PC-9 (cell line): Measurements from ENCODE around the gene TES. TPM values are rescaled to one million over a fixed set of nuclear protein-coding genes. Genes with fewer than 3 reads are reported as not detected.

Experiments used
- BruUV-seq: library from RNA; stranded (reverse); fragments of 400-500 nt; replicated peaks from 2 replicates; lab custom pipeline; 2021; lab: Mats Ljungman, UMichigan
- CTCF ChIA-PET: fragments of 300-600 bp; sonication (Branson Sonifier 250); formaldehyde crosslinking; loops from one replicate; lab custom pipeline; 2022; ENCODE audit warnings: antibody characterized with exemption; lab: Charles Lee
- POLR2A ChIA-PET: fragments of 300-600 bp; sonication (Branson Sonifier 250); formaldehyde crosslinking; loops from one replicate; lab custom pipeline; 2022; ENCODE audit warnings: antibody characterized with exemption; ENCODE audit not compliant: unreplicated experiment; lab: Charles Lee
- DNase-seq, 2 experiments: peaks; one replicate each; pipeline versions ENCODE4 v3.0.0 to v3.0.0-alpha.2; 2015 to 2022; ENCODE audit warnings: mixed read lengths in 1 of 2
- H2AFZ ChIP-seq: fragments of 200-600 bp; sonication (generic); 2 replicates; pipeline ENCODE4 v1.8.1; 2017; ENCODE audit warnings: antibody characterized with exemption
- H3F3A ChIP-seq: fragments of 200-600 bp; sonication (generic); 2 replicates; pipeline ENCODE4 v1.8.1; 2017; ENCODE audit warnings: antibody characterized with exemption, mild to moderate bottlenecking, low read depth; ENCODE audit not compliant: insufficient read depth
- H3K27ac ChIP-seq: fragments of 200-600 bp; sonication (generic); 2 replicates; pipeline ENCODE4 v1.6.1; 2016; ENCODE audit warnings: mixed run types
- H3K27me3 ChIP-seq: fragments of 200-600 bp; sonication (generic); 2 replicates; pipeline ENCODE4 v1.6.1; 2016; ENCODE audit warnings: low read depth, mixed run types; ENCODE audit not compliant: insufficient read depth
- H3K36me3 ChIP-seq: fragments of 200-600 bp; sonication (generic); 2 replicates; pipeline ENCODE4 v1.6.1; 2016; ENCODE audit warnings: low read depth, mixed run types
- H3K4me1 ChIP-seq: fragments of 200-600 bp; sonication (generic); replicated peaks from 2 replicates; pipeline ENCODE4 v1.6.1; 2016; ENCODE audit warnings: mixed run types; ENCODE audit not compliant: insufficient read depth
- H3K4me2 ChIP-seq: fragments of 200-600 bp; sonication (generic); 2 replicates; pipeline ENCODE4 v1.6.1; 2017; ENCODE audit warnings: mixed run types
- H3K4me3 ChIP-seq: fragments of 200-600 bp; sonication (generic); 2 replicates; pipeline ENCODE4 v1.6.1; 2016; ENCODE audit warnings: mixed run types
- H3K79me2 ChIP-seq: fragments of 200-600 bp; sonication (generic); 2 replicates; pipeline ENCODE4 v1.6.1; 2017; ENCODE audit warnings: low read depth, mixed run types
- H3K9me2 ChIP-seq: fragments of 200-600 bp; sonication (generic); 2 replicates; pipeline ENCODE4 v1.8.1; 2017; ENCODE audit warnings: mild to moderate bottlenecking; ENCODE audit not compliant: insufficient read depth
- H3K9me3 ChIP-seq: fragments of 200-600 bp; sonication (generic); 2 replicates; pipeline ENCODE4 v1.8.1; 2016; ENCODE audit warnings: low read depth; ENCODE audit not compliant: insufficient read depth
- H4K20me1 ChIP-seq: fragments of 200-600 bp; sonication (generic); 2 replicates; pipeline ENCODE4 v1.8.1; 2017; ENCODE audit not compliant: insufficient read depth
- EZH2 ChIP-seq: fragments of 200-600 bp; sonication (generic); IDR thresholded peaks from 2 replicates; pipeline ENCODE4 v1.8.0; 2017; ENCODE audit warnings: antibody characterized with exemption, low read depth
- intact Hi-C: fragments of 100-400 bp; cut with micrococcal nuclease; formaldehyde crosslinking; loops from one replicate; pipeline ENCODE4 v1.10.0; 2022; ENCODE audit not compliant: unreplicated experiment
- total RNA-seq: library from RNA; stranded (reverse); gene quantifications from 2 replicates; pipeline ENCODE4 v1.2.3, GENCODE V29; 2021
- TF ChIP-seq, protein P1 (sequence below): fragments of 200-600 bp; sonication (generic); conservative IDR thresholded peaks from 2 replicates; pipeline ENCODE4 v1.6.1; 2017; ENCODE audit warnings: mixed run types, antibody characterized with exemption, mild to moderate bottlenecking, moderate library complexity

TES gene
- total RNA-seq, 1 experiment from 2014 or later, result 210 TPM

DNA sequence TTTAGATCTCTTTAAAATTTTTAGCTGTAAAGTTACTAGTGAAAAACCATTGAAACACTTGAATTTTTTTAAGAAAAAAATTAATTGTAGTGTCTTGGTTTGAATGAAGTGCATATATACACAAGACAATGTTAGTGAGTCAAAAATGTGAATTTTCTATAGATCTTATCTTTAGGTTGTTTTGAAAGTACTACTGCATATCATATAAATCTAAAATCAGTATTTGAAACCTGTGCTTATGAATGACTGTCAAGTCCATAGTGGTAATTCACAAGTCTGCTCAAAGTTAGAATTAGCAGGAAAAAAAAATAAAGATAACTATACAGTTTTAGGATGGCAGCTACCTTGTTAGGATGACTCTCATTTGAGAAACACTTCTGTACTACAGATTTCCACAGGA lies 25.0 kb downstream of the TES start:
- Histone ChIP-seq H3K36me3 (peaks cover 19% of the 10 kb centered on the region; the same call in 1 of the 2 replicates), H3K27ac (peak overlapping the region; percentile 23; the same call in 1 of the 2 replicates), H2AFZ (no peak overlapping the region), H4K20me1 (peaks cover 24% of the 10 kb centered on the region), H3K9me2 (no peaks in the 10 kb centered on the region), H3K79me2 (peaks cover 73% of the 10 kb centered on the region), H3K27me3 (no peaks in the 10 kb centered on the region), H3K4me2 (no peak overlapping the region), H3F3A (peaks cover 11% of the 10 kb centered on the region; the same call in 1 of the 2 replicates), H3K4me3 (no peak overlapping the region), H3K9me3 (0 out of 2 replicates have a peak, but pooled peaks cover 4% of the 10 kb centered on the region), H3K4me1 (peaks cover 30% of the 10 kb centered on the region)
- TF ChIP-seq, protein P1, sequence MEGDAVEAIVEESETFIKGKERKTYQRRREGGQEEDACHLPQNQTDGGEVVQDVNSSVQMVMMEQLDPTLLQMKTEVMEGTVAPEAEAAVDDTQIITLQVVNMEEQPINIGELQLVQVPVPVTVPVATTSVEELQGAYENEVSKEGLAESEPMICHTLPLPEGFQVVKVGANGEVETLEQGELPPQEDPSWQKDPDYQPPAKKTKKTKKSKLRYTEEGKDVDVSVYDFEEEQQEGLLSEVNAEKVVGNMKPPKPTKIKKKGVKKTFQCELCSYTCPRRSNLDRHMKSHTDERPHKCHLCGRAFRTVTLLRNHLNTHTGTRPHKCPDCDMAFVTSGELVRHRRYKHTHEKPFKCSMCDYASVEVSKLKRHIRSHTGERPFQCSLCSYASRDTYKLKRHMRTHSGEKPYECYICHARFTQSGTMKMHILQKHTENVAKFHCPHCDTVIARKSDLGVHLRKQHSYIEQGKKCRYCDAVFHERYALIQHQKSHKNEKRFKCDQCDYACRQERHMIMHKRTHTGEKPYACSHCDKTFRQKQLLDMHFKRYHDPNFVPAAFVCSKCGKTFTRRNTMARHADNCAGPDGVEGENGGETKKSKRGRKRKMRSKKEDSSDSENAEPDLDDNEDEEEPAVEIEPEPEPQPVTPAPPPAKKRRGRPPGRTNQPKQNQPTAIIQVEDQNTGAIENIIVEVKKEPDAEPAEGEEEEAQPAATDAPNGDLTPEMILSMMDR, result no peak
- no peak for TF ChIP-seq EZH2
- DNase-seq, result no peak
- ChIA-PET CTCF (interaction anchor here (1.2 to 2.6 kb wide), 2 partner anchors 18 to 55 kb away, joined by 6 to 14 read pairs; no protein-coding TSS in a partner anchor), POLR2A (interaction anchor here (0.6 kb wide), 1 partner anchor 24 kb away, joined by 6 read pairs; no protein-coding TSS in a partner anchor)
- intact Hi-C loops, result no loop called here
- BruUV-seq, result no TSS peak

- CTCF ChIA-PET, result interaction anchor here (0.5 to 2.6 kb wide), 4 partner anchors 19 to 351 kb away, joined by 3 to 14 read pairs (median 6); no protein-coding TSS in a partner anchor
- BruUV-seq, result no TSS peak
- H2AFZ ChIP-seq, result no peak overlapping the region
- H3K4me1 ChIP-seq, result peaks cover 24% of the 10 kb centered on the region
- H3K4me3 ChIP-seq, result no peak overlapping the region
- peaks cover 11% of the 10 kb centered on the region; the same call in 1 of the 2 replicates for H3F3A ChIP-seq
- intact Hi-C loops, result loop anchor here (1.0 to 2.0 kb wide), 3 partner anchors 56 to 353 kb away; no protein-coding TSS in a partner anchor
- peaks cover 19% of the 10 kb centered on the region; the same call in 1 of the 2 replicates for H4K20me1 ChIP-seq
- 0 out of 2 replicates have a peak, but pooled peaks cover 4% of the 10 kb centered on the region for H3K9me3 ChIP-seq
- no peaks in the 10 kb centered on the region for H3K9me2 ChIP-seq
- POLR2A ChIA-PET, result no interaction called here
- peaks cover 22% of the 10 kb centered on the region; the same call in 1 of the 2 replicates for H3K36me3 ChIP-seq
- H3K79me2 ChIP-seq, result peaks cover 71% of the 10 kb centered on the region
- H3K27me3 ChIP-seq, result no peaks in the 10 kb centered on the region
- H3K27ac ChIP-seq, result 0 out of 2 replicates have a peak overlapping the region, but pooled peaks have one; percentile 23
- DNase-seq, result no peak
- no peak overlapping the region for H3K4me2 ChIP-seq
- TF ChIP-seq EZH2, result no peak
- TF ChIP-seq, protein P1, result peak; percentile 76
Measured at GRCh38 chr7:116236020-116236630, 25.8 kb downstream of the TES start.

- H3K79me2 ChIP-seq, result peaks cover 45% of the 10 kb centered on the region
- CTCF ChIA-PET, result interaction anchor here (1.0 to 1.2 kb wide), 2 partner anchors 59 to 61 kb away, joined by 3 to 4 read pairs; no protein-coding TSS in a partner anchor
- no peaks in the 10 kb centered on the region for H3K9me2 ChIP-seq
- peaks cover 28% of the 10 kb centered on the region; the same call in 1 of the 2 replicates for H3F3A ChIP-seq
- intact Hi-C loops, result no loop called here
- peaks cover 32% of the 10 kb centered on the region for H3K36me3 ChIP-seq
- H3K4me2 ChIP-seq, result no peak overlapping the region
- peaks cover 8% of the 10 kb centered on the region; the same call in 1 of the 2 replicates for H3K4me1 ChIP-seq
- no peak for DNase-seq
- TF ChIP-seq EZH2, result no peak
- TF ChIP-seq, protein P1, result no peak
- POLR2A ChIA-PET, result no interaction called here
- H3K4me3 ChIP-seq, result no peak overlapping the region
- no peaks in the 10 kb centered on the region for H3K27me3 ChIP-seq
- peaks cover 22% of the 10 kb centered on the region for H4K20me1 ChIP-seq
- BruUV-seq, result no TSS peak
- no peak overlapping the region for H3K27ac ChIP-seq
- peaks cover 5% of the 10 kb centered on the region; the same call in 1 of the 2 replicates for H3K9me3 ChIP-seq
- no peak overlapping the region for H2AFZ ChIP-seq
Measured at GRCh38 chr7:116239020-116239419, 28.7 kb downstream of the TES start.
